Retina (tissue), 1 donor: ENCODE data around the gene BIRC2.
A peak's percentile ranks its signal among the peaks of the same experiment; 100 is the strongest.

ENCODE experiments used
- DNase-seq: peaks from one replicate; pipeline ENCODE4 v3.0.0-alpha.2; 2016

Gene BIRC2

DNA sequence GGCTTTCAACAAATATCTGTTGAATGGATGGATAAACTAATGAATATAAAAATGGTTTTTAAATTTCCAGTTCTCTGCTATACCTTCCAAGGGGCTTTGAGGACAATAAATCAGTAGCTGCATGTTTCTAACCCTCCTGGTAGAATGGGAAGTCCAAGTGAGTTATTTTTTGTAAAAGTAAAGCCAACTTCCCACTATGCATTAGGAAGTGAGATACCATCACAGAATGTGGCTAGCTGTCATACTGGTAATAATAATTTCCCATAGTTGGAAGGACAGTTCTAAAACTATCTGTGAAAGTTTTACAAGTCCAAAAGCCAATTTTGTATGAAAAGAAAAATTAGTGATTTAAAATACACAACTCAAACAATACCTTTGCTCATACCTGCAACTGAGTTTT, 55.5 kb downstream of the BIRC2 start:
- no peak for DNase-seq

DNA sequence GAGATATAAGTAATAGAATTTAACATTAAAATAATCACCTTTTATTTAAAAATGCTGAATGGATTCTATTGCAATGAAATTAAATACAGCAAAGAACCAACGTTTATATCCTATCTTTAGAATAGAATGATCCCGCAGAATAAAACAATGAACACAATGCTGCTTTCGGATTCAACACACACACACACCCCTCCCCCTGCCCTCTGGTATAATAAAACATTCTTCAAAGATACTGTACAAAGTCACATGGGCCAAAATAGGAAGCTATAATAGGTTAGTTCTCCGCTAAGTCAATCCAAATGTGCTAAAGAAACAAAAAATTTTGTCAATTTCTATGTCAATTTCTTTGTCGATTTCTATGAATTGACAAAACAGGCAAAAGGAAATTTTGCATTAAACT, 58.5 kb downstream of the BIRC2 start:
- no peak for DNase-seq

DNA sequence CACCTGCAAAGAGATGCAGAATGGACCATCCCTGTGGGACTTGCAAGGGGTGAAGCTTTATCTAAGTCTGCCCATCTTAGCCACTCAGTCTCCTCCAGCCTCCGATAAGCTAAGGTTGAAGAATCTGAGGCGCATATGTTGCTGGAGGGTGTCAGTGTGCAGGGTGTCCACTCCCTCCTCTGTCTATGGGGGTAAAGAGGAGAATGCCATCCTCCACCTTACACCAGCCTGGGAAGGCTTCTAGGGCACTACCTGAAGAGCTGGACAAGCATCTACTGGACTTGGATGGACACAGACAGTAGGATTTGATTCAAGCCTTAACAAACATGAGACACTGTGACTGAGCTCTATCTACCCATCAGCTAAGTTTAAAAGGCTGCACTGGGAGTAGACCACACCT, 59.1 kb downstream of the BIRC2 start:
- no peak for DNase-seq

DNA sequence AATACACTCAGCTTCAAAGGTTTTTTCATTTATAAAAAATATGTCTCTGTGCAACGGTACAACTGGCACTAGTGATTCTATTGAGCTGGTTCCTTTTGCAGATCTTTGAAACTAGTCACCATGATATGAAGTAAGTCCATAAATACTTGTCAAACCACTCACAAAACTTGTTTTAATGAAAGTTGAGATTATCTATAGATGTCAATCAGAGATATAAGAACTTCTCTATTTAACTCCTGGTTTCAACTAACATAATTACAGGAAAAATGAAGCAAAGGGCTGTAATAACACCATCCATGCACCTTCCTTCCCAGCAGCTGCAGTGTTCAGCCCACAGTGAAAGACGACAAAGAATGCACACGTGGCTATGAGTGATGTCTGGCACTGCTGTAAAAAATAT, 60.9 kb downstream of the BIRC2 start:
- no peak for DNase-seq

DNA sequence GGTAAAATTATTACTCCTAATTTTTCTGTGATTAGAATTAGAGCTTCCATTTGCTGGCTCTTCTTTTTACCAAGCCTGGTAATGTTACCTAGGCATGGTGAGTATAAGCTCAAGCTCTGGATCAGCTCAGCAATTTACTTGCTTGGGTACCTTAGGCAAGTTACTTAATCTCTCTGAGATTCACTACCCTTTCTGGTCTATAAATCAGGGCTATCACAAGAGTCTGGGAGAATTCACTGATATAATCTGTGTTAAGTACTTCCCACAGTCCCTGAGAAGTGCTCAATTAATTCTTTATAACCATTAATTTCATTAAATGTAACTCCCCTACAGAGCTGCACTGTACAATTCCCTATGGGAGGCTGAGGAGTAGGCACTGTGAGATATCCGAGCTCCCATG, 61.3 kb downstream of the BIRC2 start:
- DNase-seq = no peak

DNA sequence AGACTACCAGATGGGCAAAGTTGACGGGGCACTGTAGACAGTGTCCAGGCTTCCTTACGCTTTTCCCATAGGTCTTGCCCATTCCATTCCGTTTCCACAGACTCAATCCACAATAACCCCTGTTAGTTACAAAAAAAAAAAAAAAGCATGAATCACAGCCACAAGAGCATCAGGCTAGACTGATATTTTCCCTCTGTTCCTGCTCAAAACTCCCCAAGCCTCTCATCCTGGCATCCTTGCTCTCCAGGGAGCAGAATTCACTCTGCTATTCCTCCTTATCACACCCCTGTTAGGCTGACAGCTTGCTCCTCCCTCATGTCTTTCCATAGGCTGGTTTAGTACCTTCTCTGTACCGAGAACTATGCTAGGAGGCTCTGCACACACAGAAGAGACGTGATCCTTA, 63.4 kb downstream of the BIRC2 start:
- no peak for DNase-seq

DNA sequence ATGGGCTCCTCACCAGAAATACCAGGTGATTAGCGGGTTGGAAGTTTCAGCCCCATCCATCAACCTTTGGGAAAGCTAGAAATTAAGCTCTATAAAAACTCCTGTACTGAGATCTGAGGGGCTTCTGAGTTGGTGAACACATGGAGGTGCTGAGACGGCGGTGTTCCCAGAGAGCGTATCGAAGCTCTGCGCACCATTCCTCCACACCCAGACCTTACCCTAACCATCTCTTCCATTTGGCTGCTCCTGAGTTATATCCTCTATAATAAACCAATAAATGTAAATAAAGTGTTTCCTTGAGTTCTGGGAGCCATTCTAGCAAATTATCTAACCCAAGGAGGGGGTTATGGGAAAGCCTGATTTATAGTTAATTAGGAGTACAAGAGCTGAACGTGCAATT, 64.1 kb downstream of the BIRC2 start:
- DNase-seq = no peak

DNA sequence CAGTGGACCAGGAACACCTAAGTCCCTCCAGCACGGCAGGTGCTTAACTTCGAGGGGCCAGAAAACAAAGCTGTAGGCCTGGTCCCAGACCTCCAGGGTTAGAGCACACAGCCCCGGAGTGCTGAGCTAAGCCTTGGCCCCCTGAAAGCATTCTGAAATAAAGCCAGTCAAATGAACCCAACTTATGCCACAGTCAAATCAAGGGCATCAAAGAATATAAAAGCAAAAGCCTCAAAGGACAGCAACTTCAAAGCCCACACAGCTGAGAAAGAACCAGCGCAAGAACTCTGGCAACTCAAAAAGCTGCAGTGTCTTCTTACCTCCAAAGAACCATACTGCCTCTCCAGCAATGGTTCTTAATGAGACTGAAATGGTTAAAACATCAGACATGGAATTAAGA, 66.5 kb downstream of the BIRC2 start:
- DNase-seq = no peak

DNA sequence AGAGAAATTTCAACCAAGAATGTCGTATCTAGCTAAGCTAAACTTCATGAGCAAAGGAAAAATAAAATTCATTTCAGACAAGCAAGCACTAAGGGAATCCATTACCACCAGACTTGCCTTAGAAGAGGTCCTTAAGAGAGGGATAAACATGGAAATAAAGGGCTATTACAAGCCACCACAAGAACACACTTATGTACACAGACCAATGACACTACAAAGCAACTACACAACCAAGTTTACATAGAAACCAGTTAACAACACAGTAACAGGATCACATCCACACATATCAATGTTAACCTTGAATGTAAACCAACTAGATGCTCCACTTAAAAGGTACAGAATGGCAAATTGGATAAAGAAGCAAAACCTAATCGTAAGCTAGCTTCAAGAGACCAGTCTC, 67.5 kb downstream of the BIRC2 start:
- DNase-seq = no peak

DNA sequence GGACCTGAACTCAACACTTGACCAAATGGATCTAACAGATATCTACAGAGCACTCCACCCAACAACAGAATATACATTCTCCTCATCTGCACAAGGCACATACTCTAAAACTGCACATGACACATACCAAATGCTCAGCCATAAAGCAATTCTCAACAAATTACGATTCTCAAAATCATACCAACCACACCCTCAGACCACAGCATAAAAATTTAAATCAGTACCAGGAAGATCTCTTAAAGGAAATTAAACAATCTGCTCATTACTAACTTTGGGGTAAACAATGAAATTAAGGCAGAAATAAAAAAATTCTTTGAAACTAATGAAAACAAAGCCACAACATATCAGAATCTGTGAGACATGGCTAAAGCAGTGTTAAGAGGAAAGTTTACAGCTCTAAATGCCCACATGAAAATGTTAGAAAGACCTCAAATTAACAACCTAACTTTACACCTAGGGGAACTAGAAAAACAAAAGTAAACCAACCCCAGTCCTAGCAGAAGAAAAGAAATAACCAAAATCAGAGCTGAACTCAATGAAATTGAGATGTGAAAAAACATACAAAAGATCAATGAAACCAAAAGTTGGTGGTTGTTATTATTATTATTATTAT, 68.4 kb downstream of the BIRC2 start:
- no peak for DNase-seq

DNA sequence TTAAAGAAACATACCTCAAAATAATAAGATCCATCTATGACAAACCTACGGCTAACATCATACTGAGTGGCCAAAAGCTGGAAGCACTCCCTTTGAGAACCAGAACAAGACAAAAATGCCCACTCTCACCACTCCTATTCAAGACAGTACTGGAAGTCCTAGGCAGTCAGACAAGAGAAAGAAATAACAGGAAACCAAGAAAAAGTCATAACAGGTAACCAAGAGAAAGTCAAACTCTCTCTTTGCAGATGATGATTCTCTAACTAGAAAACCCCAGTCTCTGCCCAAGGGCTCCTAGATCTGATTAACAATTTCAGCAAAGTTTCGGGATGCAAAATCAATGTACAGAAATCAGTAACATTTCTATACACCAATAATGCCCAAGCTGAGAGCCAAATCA, 70.0 kb downstream of the BIRC2 start:
- no peak for DNase-seq

DNA sequence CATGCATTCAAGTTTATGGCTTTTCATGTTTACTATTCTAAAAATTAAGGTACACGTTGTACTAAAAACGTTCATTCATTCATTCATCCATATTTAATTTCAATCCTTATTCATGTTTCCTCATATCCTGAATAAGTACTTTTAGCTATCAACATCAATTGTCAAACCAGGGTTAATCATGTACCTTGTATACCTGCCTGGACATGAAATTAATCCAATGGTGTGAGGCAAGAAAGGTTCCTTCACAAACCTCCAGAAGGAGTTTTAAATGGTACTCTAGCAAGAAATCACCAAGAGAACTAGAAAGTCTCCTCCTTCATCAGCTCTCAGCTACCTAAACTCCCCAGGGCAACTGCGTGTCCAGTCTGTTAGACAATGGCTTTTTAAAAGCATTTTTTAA, 72.2 kb downstream of the BIRC2 start:
- DNase-seq = no peak

DNA sequence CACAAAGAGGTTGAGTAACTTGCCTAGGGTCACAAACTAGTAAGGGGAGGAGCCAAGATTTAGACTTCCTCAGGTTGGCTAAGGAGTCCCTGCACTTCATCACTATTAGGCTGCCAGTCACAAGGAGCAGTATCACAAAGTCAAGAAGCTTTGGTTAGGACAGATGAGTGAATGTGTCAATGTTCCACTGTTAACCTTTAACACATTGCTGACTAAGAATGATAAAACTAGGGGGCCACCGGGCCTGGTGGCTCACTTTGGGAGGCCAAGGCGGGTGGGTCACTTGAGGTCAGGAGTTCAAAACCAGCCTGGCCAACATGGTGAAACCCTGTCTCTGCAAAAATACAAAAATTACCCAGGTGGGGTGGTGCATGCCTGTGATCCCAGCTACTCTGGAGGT, 73.5 kb downstream of the BIRC2 start:
- DNase-seq = no peak

DNA sequence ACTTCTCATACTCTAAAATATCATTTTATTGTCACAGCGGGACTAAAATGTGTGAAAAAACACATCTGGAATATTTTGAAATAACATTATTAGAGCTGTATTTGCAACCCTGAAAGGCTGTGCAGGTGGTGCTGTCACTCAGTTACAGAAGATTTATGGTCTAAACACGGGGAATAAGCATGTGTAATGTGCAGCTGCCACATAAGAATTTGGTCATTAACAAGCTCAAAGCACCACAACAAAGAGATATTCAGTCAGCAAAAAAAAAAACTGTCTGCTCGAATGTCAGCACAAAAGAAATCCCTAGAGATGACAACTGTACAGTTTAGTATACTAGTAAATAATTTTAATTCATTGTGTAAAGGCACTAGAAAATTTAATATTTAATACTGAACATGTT, 74.2 kb downstream of the BIRC2 start:
- DNase-seq = peak; percentile 56

DNA sequence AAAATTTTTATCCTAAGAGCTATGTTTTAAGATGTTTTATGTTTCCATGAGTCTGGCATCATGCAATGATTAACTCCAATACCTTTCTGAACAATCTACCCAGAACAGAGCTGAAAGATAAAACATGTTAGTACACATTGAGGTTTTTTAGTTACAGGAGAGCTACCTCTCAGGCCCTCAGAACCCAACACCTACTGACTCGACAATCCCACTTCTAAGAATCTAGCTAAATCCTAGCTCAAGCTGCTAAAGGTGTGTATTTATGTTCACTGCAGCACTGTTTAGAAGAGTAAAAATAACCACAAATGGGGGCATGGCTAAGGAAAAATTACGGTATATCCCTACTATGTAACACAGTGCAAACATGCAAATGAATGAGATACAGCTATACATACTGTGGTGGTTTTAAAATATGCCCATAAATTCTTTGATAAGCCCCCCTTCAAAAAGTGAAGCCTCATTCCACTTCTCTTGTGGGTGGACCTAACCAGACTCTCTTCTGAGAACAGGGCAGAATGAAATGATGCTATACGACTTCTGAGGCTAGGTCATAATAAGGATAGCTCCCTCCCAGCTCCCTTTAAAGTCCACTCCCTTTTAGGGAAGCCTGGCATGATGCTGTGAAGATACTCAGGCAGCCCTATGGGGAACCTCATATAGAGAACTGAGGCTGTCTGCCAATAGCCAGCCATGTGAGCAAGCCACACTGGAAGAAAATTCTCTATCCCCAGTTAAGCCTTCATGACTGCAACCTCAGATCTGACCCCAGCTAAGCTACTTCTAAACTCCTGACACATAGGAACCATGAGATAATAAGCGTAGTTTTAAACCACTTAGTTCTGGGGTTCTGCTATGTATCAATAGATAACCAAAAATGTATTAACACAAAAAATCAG, 76.1 kb downstream of the BIRC2 start:
- peak; percentile 34 for DNase-seq

DNA sequence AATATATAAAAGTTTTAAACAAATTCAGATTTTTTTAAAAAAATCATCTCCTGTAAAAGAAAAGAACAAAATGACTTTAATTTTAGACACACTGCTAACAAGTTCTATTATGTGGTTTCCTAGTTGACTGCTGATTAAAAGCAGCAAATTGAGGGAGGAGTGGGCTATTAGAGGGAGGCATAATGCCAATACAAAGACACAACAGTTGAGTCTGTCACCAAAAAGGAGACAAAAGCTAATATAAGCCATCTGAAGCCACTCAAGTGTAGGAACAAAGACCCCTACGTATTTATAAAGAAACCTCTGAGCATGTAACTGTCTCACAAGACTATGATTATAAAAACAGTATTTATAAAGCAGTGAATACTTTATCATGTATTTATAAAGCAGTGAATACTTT, 76.9 kb downstream of the BIRC2 start:
- DNase-seq = no peak

DNA sequence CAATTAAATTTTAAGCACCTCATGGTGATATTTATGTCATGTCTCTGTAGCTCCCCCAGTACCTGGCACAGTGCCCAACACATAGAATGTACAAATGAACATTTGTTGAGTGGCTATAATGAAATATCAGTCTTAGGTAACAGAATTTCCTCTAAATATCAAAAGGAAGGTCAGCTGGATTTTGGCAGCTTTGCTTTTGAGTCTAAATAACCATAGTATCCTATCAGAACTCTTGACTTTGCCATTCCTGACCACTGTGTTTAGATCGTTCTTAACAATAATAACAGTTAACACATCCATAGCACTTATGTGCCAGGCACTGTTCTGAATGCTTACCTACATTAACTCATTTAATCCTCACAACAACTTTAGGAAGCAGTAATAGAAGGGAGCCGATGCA, 79.0 kb downstream of the BIRC2 start:
- DNase-seq = no peak

DNA sequence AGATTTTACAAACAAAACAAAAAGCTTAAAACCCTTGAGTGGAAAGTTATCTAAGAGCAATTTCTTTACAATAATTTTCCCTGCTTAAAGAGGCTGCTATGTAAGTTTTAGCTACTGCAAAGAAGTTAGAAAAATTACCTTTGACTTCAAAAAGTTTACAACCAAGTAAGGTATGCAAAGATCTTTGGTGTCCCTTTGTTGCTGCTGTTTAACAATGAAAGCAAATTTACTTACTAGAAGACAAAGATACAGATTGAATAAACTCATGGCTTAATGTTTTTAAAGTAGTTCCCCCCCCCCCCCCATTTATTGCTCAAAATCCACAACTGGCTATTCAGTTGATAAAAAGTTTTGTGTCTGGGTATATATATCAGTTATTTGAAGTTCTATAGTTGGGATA, 79.6 kb downstream of the BIRC2 start:
- no peak for DNase-seq

DNA sequence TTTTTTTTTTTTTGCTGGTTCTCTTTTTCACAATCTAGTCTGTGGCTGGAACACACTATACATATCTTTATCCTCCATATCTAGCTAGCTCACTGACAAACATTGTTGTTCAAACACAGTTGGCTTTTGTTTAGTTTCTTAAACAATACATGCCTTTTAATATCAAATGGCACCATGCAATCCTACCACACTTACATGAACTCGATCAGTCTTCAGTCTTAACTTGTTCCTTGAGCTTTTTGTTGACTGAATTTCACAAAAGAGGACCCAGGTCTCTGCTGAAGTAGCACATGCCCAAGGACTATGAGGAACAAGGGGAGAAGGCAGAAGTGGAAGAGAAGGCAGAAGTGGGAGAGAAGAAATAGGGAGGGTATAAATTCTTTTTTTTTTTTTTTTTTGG, 80.1 kb downstream of the BIRC2 start:
- no peak for DNase-seq
